Measurements from ENCODE around the gene DCLK2.
"Not testable (repeated sequence)": the region's sequence is repeated elsewhere in the genome, so short reads cannot be mapped to it uniquely, and the experiment has no call there.

The DCLK2 gene

GRCh38 chr4:150156543-150156942 is 78.3 kb downstream of the DCLK2 start:
- no peak for TF ChIP-seq CTCF (conservative IDR thresholded peaks at IDR 0.05; ENCODE audit: low read depth, low read length)
- no peak for DNase-seq (ENCODE audit: low read depth)
- H3K4me3 ChIP-seq (ENCODE audit: low read length) = no peak overlapping the region

GRCh38 chr4:150158041-150158440 is 79.8 kb downstream of the DCLK2 start:
- no peak for DNase-seq (ENCODE audit: low read depth)
- no peak overlapping the region for H3K4me3 ChIP-seq (ENCODE audit: low read length)
- no peak for TF ChIP-seq CTCF (conservative IDR thresholded peaks at IDR 0.05; ENCODE audit: low read depth, low read length)

- H3K4me3 ChIP-seq (ENCODE audit: low read length) = no peak overlapping the region
- no peak for TF ChIP-seq CTCF (conservative IDR thresholded peaks at IDR 0.05; ENCODE audit: low read depth, low read length)
- no peak for DNase-seq (ENCODE audit: low read depth)
These were observed 82.2 kb downstream of the DCLK2 start for GRCh38 chr4:150160473-150160872.

- TF ChIP-seq CTCF (conservative IDR thresholded peaks at IDR 0.05; ENCODE audit: low read depth, low read length) = no peak
- no peak for DNase-seq (ENCODE audit: low read depth)
- H3K4me3 ChIP-seq (ENCODE audit: low read length) = no peak overlapping the region
These were observed 82.9 kb downstream of the DCLK2 start for GRCh38 chr4:150161109-150161508.

GRCh38 chr4:150162020-150162419 is 83.8 kb downstream of the DCLK2 start:
- not testable (repeated sequence) for H3K4me3 ChIP-seq (ENCODE audit: low read length); DNase-seq (ENCODE audit: low read depth)

- H3K4me3 ChIP-seq (ENCODE audit: low read length) = no peak overlapping the region
- TF ChIP-seq CTCF (conservative IDR thresholded peaks at IDR 0.05; ENCODE audit: low read depth, low read length) = no peak
- no peak for DNase-seq (ENCODE audit: low read depth)
These were observed 85.8 kb downstream of the DCLK2 start for GRCh38 chr4:150164055-150164454.

- no peak for TF ChIP-seq CTCF (conservative IDR thresholded peaks at IDR 0.05; ENCODE audit: low read depth, low read length)
- H3K4me3 ChIP-seq (ENCODE audit: low read length) = no peak overlapping the region
- DNase-seq (ENCODE audit: low read depth) = no peak
These were observed 86.8 kb downstream of the DCLK2 start for GRCh38 chr4:150164956-150165629.

Data from retinal pigment epithelial cell (primary cell).